Measurements from ENCODE around the gene BMS1.

GRCh38 chr10:42795701-42796100 is 13.1 kb downstream of the BMS1 start:
- TF ChIP-seq POLR2A (IDR thresholded peaks at IDR 0.05; ENCODE audit: extremely low read depth, insufficient read length) (no peak), MYC (IDR thresholded peaks at IDR 0.05; ENCODE audit: low read depth, low read length) (no peak)
- TF ChIP-seq, protein P1, sequence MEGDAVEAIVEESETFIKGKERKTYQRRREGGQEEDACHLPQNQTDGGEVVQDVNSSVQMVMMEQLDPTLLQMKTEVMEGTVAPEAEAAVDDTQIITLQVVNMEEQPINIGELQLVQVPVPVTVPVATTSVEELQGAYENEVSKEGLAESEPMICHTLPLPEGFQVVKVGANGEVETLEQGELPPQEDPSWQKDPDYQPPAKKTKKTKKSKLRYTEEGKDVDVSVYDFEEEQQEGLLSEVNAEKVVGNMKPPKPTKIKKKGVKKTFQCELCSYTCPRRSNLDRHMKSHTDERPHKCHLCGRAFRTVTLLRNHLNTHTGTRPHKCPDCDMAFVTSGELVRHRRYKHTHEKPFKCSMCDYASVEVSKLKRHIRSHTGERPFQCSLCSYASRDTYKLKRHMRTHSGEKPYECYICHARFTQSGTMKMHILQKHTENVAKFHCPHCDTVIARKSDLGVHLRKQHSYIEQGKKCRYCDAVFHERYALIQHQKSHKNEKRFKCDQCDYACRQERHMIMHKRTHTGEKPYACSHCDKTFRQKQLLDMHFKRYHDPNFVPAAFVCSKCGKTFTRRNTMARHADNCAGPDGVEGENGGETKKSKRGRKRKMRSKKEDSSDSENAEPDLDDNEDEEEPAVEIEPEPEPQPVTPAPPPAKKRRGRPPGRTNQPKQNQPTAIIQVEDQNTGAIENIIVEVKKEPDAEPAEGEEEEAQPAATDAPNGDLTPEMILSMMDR (IDR thresholded peaks at IDR 0.05; ENCODE audit: low read depth, low read length) = no peak
- TF ChIP-seq, protein P2, sequence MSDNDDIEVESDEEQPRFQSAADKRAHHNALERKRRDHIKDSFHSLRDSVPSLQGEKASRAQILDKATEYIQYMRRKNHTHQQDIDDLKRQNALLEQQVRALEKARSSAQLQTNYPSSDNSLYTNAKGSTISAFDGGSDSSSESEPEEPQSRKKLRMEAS (IDR thresholded peaks at IDR 0.05; ENCODE audit: low read depth, low read length) = no peak
